HG03439 (cell line): ENCODE results near the gene ARRB1.
"Not testable (repeated sequence)": the region's sequence is repeated elsewhere in the genome, so short reads cannot be mapped to it uniquely, and the experiment has no call there.

ENCODE experiments used
- ATAC-seq: cut with Tn5 transposase; IDR thresholded peaks from one replicate; pipeline ENCODE4 v1.9.1; 2021; ENCODE audit warnings: mild to moderate bottlenecking, moderate library complexity; ENCODE audit not compliant: unreplicated experiment

Gene ARRB1

DNA sequence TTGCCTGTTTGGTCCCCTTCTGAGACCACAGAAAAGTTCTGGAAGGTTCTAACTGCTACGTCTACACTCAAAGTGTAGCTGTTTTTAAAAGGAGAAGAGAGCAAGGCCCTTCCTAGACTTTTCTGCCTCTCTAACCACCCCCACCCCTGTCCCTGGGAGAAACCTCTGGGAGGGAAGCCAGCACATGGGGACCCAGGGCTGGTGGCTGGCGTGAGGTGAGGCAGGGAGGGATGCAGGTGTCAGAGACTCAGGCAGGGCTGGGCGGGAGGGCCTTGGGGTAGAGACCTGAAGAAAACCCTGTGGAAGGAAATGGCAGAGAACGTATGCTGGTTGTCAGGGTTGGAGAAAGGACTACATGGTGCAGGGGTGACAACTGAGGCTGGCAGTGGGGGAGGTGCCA lies 26.7 kb downstream of the ARRB1 start:
- ATAC-seq, result no peak

DNA sequence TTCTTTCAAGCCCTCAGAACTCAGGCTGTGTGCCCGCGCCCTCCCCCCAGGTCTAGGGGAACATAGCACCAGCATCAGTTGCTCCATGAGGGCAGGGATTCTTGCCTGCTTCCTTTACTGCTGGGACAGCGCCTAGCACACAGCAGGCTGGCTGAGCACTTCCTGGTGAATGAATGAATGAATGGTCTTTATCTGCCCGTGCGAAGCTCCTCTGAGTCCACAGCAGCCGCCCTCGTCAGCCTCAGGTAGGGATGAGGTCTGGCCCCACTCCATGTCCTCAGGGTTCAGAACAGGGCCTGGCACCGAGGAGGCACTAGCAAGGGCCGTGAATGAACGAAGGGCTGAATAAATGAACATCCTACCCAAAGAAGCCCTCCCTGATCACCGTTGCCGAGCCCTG lies 27.3 kb downstream of the ARRB1 start:
- no peak for ATAC-seq

DNA sequence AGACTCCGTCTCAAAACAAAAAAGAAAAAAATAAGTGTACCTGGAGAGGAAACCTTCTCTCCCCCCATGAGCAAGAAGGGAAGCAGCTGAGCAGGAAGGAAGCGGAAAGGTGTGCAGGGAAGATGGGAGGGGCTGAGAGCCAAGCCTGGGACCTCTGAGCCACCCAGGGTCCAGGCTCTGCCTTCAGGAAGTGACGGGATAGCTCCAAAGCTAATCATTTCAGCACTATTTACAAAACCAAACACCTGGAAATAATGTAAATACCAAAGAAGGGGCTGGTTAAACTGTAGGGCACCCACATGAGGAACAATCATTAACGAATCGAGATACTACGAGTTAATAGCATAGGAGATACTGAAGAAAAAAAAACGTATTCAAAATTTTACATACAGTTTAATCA lies 27.9 kb downstream of the ARRB1 start:
- no peak for ATAC-seq

DNA sequence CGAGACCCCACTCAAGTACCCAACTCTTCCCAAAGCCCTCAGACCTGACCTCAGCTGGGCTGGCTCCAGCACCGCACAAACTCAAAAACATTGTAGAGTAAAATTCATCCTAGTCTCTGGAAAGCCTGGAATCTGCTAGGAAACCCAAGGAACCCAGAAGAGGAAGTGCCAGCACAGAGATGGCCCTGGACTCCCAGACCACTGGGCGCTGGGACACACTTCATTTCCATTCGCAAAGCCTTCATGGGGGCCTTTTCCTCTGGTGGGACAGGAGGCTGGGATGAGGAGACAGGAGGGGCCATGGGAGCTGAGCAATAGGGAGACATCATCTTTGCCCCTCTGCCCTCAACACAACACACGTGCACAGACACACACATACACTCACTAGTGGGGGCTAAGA lies 30.8 kb downstream of the ARRB1 start:
- ATAC-seq, result no peak

DNA sequence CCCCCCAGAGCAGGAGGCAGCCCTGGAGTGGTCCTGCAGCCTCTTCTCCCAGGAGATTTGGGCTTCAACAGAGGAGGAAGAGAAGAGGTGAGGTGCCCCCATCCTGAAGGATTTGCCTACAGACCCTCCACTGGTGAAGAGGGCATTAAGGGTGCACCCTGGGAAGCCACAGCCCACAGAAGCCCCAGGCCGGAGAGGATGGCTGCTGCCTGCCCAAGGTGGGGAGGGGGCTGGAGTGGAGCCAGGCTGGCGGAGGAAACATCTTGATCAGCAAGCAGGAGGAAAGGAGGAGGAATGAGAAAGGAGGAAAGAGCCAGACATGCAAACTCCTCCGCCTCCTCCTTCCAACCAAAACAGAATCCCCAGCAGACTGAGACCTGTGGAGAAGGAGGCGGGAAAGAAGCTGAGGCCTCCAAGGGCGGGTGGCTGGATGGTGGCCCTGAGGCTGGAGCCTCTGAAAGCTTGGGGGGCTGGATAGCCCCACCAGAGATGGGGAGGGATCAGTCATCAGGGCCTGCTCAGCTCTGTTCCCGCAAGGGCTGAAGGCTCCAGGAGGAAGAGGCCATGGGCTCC lies 31.3 kb downstream of the ARRB1 start:
- no peak for ATAC-seq

DNA sequence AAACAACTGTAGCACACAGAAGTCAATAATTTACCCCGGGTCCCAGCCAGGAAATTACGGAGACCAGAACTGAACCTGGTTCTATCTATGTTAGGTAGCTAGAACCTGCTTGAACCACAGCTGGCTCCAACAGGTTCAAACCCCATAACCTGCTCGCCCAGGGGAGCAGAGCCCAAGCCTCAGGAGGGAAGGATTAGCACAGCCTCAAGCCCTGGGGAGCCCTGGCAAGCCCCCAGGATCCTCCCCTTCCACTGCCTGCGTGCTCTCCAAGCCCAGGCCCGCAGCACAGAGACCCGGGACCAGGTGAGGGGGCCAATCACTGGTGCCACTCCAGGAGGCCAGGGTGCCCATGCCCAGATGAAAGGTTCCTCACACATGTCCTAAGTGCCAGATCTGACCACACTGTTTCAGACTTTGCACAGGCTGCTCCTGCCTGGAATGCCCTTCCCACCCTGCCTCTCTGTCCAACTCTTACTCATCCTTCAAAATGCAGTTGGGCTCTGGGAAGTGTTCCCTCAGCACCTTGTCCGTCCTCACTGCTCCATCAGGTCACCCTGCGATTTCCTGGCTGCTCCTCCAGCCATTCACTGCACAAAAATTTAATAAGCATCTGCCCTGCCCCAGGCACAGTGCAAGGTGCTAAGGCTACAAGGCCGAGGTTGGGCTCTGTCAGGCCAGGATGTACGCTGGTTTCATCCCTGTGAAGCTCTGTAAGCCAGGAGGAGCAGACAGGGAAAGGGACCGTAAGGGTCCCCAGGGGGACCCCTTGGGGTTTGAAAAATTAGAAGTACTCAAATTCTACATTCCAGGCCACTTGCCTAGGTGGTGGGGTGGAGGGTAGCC lies 32.2 kb downstream of the ARRB1 start:
- ATAC-seq, result no peak

DNA sequence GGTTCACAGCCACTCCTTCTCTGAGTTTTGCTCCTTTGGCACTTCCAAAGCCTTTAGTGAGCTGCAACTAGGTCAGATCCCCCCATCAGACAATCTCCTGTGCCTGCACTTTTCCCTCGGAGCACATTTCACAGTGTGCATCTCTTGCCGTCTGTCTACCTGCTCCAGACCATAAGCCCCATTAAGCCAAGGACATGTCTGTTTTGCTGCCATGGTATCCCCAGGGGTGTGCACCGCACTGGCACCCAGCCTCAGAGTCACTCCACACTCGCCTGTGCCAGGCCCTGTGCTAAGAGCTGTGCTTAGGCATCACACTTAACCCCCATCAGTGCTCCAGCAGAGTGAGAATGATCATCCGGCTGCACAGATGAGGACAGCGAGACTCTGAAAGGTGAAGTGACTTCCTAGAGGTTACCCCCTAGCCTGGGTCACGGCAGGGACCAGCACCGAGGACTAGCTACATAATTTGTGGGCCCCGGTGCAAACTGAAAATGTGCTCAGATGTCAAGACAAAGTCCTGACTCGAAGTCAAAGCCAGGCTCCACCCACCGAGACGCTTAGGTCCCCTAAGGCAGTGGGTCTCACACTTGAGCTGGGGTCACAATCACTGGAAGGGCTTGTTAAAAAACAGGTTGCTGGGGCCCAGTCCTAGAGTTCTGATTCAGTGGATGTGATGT lies 33.9 kb downstream of the ARRB1 start:
- no peak for ATAC-seq

DNA sequence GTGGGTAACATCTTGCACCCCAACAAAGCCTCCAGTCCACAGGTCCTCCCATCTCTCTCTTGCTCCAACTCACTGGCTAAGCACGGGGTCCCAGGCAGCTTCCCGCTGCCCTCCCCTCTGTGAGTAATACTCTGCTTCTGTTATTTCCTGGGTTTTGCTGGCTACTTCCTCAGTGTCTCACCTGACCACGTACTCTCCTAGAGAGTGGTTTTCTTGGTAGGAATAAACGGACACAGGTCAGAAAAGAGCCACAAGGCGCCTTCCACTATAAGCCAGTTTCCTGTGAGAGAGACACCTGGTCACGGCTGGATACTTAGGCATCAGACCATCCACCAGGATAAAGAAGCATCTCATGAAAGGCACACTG lies 36.0 kb downstream of the ARRB1 start:
- no peak for ATAC-seq

DNA sequence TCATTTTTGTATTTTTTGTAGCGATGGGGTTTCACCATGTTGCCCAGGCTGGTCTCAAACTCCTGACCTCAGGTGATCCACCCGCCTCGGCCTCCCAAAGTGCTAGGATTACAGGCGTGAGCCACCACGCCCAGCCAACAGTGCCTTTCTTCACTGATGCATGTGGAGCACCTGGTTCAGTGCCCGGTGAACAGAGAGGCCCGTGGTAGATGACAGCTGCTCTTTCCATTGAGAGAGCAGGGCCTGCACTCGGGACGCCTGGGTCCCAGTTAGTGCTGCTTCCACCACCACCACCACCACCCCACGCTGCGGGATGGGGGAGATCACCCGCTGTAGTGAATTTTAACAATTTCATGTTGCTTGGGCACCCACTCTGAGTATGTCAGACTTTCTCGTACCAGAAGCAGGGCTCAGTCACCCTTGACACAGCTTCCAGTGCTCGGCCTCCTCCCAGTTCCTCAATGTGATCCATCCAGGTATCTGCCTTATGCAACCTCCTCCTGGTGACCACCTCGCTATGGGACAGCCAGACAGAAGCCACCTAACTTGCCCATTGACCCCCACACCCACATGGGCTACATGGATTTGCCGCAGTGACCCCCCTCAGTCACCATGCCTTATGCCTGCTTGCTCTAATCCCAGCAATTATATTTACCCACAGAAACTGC lies 36.6 kb downstream of the ARRB1 start:
- no peak for ATAC-seq

DNA sequence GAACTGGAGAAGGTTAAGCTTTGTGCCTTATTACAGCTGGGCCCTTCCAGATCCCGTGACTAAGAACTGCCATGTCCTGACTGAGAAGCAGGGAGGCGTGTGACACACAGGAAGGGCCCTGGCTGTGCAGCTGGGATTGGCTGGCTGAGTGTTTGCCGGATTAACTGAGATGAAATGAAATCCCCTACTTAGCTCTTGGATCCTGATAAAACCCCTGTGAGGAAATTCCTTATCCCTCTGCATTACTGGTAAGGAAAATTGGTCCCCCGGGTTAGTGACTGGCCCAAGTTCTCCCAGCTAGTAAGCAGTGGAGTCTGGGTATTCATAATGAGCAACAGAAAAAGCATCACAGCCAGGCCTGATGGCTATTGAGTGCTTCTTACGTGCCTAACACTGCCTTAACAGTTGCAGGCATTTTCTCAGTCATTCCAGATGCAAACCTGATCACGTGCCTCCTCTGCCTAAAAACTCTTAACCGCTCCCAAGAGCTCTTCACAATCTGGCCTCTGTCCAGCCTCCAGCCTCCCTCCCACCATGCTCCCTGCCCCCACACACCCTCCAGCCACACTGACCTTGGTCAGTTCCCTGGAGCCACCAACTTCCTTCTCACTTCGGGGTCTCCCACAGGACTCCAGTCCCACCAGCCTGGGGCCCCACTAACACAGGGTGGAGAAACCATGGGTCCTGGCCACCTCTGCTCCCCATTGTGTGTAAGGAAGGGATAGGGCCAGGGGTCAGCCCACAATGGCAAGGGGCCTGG lies 37.8 kb downstream of the ARRB1 start:
- ATAC-seq, result no peak

DNA sequence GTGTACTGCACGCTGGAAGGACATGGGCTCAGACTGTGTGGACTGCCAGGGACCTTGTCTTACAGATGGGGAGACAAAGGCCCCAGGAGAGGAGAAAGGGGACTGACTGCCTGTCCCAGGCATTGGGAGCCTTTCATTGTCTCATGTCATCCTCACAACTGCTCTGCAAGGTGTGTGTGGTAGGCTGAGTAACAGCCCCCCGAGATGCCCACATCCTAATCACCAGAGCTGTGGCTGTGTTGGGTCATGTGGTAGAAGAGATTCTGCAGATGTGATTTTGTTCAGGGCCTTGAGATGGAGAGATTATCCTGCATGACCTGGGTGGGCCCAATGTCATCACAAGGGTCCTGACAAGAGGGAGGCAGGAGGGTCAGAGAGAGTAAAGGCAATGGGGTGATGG lies 39.1 kb downstream of the ARRB1 start:
- no peak for ATAC-seq

DNA sequence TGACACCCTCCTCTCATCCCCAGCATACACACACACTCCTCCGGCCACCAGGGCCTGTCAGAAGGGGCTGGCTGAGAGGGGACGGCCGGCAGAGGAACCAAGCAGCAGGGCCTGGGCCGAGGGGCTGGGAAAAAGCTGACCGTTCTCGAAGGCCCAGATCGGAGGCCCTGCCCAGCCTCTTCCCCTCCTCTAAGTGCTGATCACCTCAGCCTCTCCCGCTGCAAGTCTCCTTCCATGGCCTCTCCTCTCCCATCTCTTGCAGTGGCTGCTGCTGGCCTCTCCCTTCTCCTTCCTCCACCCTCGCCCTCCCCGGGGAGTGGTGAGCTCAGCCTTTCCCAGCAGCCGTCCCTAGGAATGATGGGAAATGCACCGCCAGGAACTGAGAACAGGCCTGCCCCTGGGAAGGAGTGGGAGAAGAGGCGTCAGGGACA lies 39.6 kb downstream of the ARRB1 start:
- no peak for ATAC-seq

DNA sequence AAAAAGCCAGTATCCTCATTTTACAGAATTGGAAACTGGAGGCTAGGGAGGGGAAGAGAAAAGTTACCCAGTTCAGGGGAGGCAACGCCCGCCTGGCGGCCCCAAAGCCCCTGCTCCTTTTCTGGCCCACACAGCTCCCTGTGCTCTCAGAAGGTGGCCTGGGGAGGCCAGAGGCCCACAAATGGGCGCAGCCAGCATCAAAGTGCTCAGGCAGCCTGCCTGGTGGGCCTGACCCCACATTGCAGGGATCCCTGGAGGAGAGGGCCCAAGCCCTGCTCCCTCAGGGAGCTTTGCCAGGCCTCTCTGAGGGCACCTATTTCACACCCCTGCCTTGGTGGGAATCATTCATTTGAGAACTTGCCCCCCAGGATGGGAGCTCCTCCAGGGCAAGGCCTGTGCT lies 42.5 kb downstream of the ARRB1 start:
- ATAC-seq, result no peak

DNA sequence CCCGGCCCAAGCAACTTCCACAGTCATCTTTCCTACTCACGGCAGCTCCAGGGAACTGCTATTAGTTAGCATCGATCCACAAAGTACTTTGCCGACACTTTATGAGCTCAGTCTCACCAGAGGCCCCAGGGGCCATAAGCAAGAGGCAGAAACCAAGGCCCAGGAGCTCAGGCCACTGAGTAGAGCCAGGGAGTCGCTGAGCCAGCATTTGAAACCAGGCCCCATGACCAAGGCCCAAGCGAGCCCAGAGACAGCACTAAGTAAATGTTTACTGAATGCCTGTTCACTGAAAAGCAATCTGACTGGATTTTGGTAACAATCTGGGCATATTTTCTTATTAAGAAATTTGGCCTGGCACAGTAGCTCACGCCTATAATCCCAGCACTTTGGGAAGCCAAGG lies 43.3 kb downstream of the ARRB1 start:
- ATAC-seq, result no peak

DNA sequence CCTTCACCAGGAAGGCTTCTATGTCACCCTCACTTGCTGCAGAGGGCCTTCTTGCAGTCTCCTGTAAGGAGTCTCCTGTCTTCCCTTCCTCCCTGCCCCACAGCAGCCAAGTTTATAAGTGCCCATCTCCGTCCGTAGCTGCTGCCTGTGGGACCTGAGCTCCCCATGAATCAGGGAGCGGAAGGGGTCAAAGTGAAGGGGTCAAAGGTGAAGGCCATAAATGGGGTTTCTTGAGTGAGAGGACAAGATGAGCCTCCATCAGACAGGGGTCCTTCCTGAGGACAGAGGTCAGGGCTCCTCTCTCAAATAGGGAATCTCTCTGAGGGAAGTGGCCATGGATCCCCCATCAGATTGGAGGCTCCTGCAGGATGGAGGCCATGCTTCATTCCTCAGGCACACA lies 44.4 kb downstream of the ARRB1 start:
- ATAC-seq, result no peak

DNA sequence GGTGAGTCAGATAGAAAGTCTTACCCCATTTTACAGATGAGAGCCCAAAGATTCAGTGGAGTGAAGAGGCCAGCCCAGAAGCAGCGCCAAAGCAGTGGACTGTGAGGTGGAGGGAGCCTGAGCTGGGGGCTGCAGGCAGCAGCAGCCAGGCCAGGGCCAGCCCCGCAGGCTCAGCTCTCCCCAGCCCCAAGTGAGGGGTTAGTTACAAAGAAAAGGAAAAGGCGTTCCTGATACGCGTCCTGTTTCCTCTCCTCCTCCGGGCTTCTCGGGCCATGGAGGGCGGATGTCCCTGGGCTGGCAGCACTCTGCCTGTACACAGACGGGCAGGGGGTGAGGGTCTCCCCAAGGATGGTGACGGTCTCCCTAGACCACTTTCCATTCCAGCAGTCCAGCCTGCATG lies 44.9 kb downstream of the ARRB1 start:
- ATAC-seq, result no peak

DNA sequence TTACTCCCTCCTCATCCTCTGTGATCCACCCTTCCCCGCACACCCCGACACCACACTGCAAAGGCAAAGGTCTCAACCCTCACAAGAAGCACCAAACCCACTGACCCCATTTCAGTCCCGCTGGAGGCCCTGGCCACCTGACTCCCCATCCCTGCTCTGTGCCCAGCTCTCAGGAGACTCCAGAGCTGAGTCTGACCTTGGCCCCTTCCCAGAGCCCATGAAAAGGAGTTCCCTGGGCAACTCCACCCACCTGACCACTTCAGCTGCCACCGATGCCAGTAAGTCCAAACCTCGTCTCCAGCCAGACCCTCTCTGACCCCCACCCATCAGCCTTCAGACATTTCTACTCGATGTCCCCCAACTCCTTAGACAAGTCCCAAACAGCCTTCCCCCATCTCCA lies 45.5 kb downstream of the ARRB1 start:
- no peak for ATAC-seq

DNA sequence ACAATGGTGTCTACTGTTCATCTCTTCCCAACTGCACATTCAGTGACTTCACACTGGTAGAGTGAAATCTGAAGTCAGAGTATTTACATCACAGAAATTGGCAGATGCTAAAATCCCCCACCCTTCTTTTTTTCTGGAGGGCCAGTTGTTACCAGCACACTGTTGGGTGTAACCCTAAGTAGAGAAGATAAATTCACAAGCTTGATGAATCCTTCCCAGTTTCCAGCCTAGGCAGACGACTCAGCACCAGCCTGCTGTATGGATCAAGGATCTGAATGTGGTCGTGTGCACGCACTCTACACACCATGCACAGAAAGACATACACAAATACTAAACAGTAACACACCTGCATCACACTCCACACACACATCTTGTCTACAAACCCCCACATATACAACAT lies 46.0 kb downstream of the ARRB1 start:
- no peak for ATAC-seq

DNA sequence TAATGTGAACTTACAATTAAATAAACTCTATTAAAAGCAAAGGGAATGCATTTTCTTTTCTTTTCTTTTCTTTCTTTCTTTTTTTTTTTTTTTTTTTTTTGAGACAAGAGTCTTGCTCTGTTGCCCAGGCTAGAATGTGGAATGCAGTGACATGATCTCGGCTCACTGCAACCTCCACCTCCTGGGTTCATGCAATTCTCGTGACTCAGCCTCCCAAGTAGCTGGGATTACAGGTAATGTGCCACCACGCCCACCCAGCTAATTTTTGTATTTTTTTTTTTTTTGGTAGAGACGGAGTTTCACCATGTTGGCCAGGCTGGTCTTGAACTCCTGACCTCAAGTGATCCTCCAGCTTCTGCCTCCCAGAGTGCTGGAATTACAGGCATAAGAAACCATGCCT lies 46.5 kb downstream of the ARRB1 start:
- not testable (repeated sequence) for ATAC-seq

DNA sequence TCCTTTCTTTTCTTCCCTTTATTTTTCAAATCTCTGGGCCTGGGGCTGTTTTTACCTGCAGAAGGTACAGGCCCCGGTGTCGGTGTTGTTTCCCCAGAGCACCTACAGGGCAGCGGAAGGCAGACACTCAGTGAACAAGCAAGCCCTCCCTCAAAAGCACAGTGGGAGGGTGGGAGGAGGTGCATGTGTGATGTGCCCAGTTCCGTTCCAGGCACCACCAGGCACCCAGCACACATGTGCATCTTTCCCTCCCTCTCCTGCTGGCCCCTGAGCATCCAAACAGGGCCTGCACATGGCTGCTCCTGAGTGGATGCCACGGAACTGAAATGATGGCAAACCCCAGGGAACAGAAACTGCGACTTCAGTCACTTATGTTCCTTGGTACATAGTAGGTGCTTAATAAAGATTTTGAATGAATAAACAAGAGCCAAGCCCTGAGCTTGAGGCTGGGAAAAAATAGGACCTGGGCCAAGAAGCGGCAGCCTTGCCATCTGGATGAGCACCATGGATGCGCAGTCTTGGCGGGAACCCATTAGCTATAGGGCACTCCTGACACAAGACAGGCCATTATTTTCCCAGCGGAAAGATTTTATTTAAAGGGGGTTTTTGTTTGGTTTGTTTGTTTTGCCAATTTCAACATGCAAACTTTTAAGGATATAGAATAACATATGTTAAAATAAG lies 47.8 kb downstream of the ARRB1 start:
- no peak for ATAC-seq
